ENCODE results near the gene TMEM131L. TPM values are rescaled to one million over a fixed set of nuclear protein-coding genes. Genes with fewer than 3 reads are reported as not detected.

The TMEM131L gene
- total RNA-seq, 1 experiment from 2014 or later = 14.6 TPM

DNA sequence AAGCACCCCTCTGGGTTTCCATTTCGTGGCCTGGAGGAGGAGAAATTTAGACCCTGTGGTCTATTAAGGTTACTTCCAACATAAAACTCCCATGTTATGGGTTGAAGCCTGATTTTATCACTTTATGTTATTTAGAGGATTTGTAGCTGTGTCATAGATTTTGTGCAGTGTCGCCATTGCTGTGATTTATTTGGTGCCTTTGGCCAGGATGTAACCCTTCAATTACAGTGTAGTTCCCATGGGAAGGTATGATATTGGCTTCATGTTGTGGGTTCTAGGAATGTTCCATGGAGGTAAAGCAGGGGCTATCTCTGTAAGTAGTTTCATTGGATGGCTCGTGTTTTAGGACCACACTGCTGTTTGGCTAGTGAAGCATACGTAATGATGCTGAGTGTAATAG, 58.5 kb downstream of the TMEM131L start:
- Mint-ChIP-seq H3K36me3 (ENCODE audit: insufficient read depth in 1 of 3, low read depth in 3 of 3) (peaks cover 3 to 11% (median 4%) of the 10 kb centered on the region in 3 experiments; a peak in 6 of 7 replicates), H3K4me3 (no peak overlapping the region), H3K27me3 (ENCODE audit: low read depth) (no peaks in the 10 kb centered on the region), H3K4me1 (peaks cover 39 to 56% of the 10 kb centered on the region in 2 experiments), H3K27ac (no peak overlapping the region; a peak in 1 of 7 replicates), H3K9me3 (no peaks in the 10 kb centered on the region)
- TF ChIP-seq CTCF (conservative IDR thresholded peaks at IDR 0.05) = no peak
- H3K23ac ChIP-seq (ENCODE audit: insufficient read length, low read depth, low read length) = no peak overlapping the region
- no peaks in the 10 kb centered on the region for H3K27me3 ChIP-seq (ENCODE audit: insufficient read depth, low read length)
- no peaks in the 10 kb centered on the region for H3K23me2 ChIP-seq (ENCODE audit: insufficient read length, low read depth, low read length, poor library complexity, severe bottlenecking)
- no peak overlapping the region for H3K4ac ChIP-seq (ENCODE audit: low read depth, low read length)
- H2BK20ac ChIP-seq (ENCODE audit: low read depth, low read length, poor library complexity, severe bottlenecking) = no peak overlapping the region
- no peak overlapping the region for H2BK120ac ChIP-seq (ENCODE audit: low read depth, low read length, poor library complexity, severe bottlenecking)
- no peaks in the 10 kb centered on the region for H4K20me1 ChIP-seq (ENCODE audit: control insufficient read depth, insufficient read depth, insufficient read length)
- H2BK12ac ChIP-seq (ENCODE audit: insufficient read length, low read depth, low read length) = no peak overlapping the region
- H3K14ac ChIP-seq (ENCODE audit: insufficient read depth, low read length) = no peak overlapping the region
- peaks cover 6% of the 10 kb centered on the region; the same call in 1 of the 2 replicates for H3K79me2 ChIP-seq (ENCODE audit: insufficient read depth, low read length)
- H2AFZ ChIP-seq (ENCODE audit: low read length) = no peak overlapping the region
- no peak overlapping the region for H2BK5ac ChIP-seq (ENCODE audit: insufficient read length, low read length)
- no peak overlapping the region for H2BK15ac ChIP-seq (ENCODE audit: low read depth, low read length)
- H3T11ph ChIP-seq (ENCODE audit: low read length) = no peak overlapping the region
- no peak overlapping the region for H3K56ac ChIP-seq (ENCODE audit: insufficient read length, low read depth, low read length)
- no peak overlapping the region for H4K8ac ChIP-seq (replicated peaks; ENCODE audit: insufficient read length, low read depth, low read length)
- no peak overlapping the region for H3K9ac ChIP-seq (ENCODE audit: extremely low read depth, insufficient read length, low read length)
- no peak overlapping the region for H4K5ac ChIP-seq (ENCODE audit: insufficient read length, low read depth, low read length)
- no peak overlapping the region for H3K4me2 ChIP-seq (ENCODE audit: insufficient read depth, insufficient read length, low read length)
- H3K18ac ChIP-seq (ENCODE audit: insufficient read length, low read depth, low read length) = no peak overlapping the region
- H3K9me3 ChIP-seq (ENCODE audit: control insufficient read depth, low read depth, low read length) = no peaks in the 10 kb centered on the region
- H2AK5ac ChIP-seq (ENCODE audit: insufficient read length, low read length) = no peak overlapping the region
- H3K79me1 ChIP-seq (ENCODE audit: insufficient read depth, low read depth, low read length, poor library complexity, severe bottlenecking) = peaks cover 2% of the 10 kb centered on the region
- no peak overlapping the region for H3K27ac ChIP-seq (ENCODE audit: insufficient read length, low read depth, low read length)
- DNase-seq = no peak
- H4K91ac ChIP-seq (ENCODE audit: insufficient read length, low read depth, low read length) = no peak overlapping the region
- H3K4me1 ChIP-seq (ENCODE audit: insufficient read depth, low read length) = peaks cover 3% of the 10 kb centered on the region; the same call in 1 of the 2 replicates
- WGBS (ENCODE audit: extremely low coverage, insufficient read length, low lambda C conversion rate) = no CpG with 5 or more reads among the region's 4 CpGs

Data from H9 (cell line).